Calu3 (cell line): Measurements from ENCODE around the gene BICD2. TPM values are rescaled to one million over a fixed set of nuclear protein-coding genes. Genes with fewer than 3 reads are reported as not detected.

Experiments
- BruUV-seq: library from RNA; stranded (reverse); fragments of 400-500 nt; replicated peaks from 2 replicates; lab custom pipeline; 2021; lab: Mats Ljungman, UMichigan
- CTCF ChIA-PET: fragments of 300-600 bp; sonication (Branson Sonifier 250); formaldehyde crosslinking; loops from one replicate; lab custom pipeline; 2022; ENCODE audit warnings: antibody characterized with exemption; lab: Charles Lee
- DNase-seq: peaks from one replicate; pipeline ENCODE4 v3.0.0; 2022
- H3K27ac Mint-ChIP-seq: one replicate; pipeline ENCODE4 v1.8.0; 2022; ENCODE audit warnings: mixed read lengths; ENCODE audit not compliant: unreplicated experiment
- H3K27me3 Mint-ChIP-seq: one replicate; pipeline ENCODE4 v1.8.0; 2022; ENCODE audit warnings: mixed read lengths; ENCODE audit not compliant: unreplicated experiment
- H3K36me3 Mint-ChIP-seq: one replicate; pipeline ENCODE4 v1.8.0; 2022; ENCODE audit warnings: mild to moderate bottlenecking, moderate library complexity, mixed read lengths; ENCODE audit not compliant: insufficient read depth, unreplicated experiment
- H3K4me1 Mint-ChIP-seq: one replicate; pipeline ENCODE4 v1.8.0; 2022; ENCODE audit warnings: mild to moderate bottlenecking, low read depth, mixed read lengths; ENCODE audit not compliant: unreplicated experiment
- H3K4me3 Mint-ChIP-seq: one replicate; pipeline ENCODE4 v1.8.0; 2022; ENCODE audit warnings: mild to moderate bottlenecking, low read depth, moderate library complexity, mixed read lengths; ENCODE audit not compliant: unreplicated experiment
- H3K9me3 Mint-ChIP-seq: one replicate; pipeline ENCODE4 v1.8.0; 2022; ENCODE audit warnings: low read depth, mixed read lengths; ENCODE audit not compliant: unreplicated experiment
- intact Hi-C: fragments of 100-400 bp; cut with micrococcal nuclease; formaldehyde crosslinking; loops from one replicate; pipeline ENCODE4 v1.10.0; 2022; ENCODE audit not compliant: unreplicated experiment
- total RNA-seq: library from RNA; stranded (reverse); gene quantifications from 2 replicates; pipeline ENCODE4 v1.2.3, GENCODE V29; 2022
- TF ChIP-seq, protein P1 (sequence below): fragments of 200-600 bp; IDR thresholded peaks from one replicate; pipeline ENCODE4 v1.8.0; 2022; ENCODE audit warnings: antibody characterized with exemption; ENCODE audit not compliant: unreplicated experiment

Gene BICD2
- total RNA-seq, 1 experiment from 2014 or later = 21.9 TPM

DNA sequence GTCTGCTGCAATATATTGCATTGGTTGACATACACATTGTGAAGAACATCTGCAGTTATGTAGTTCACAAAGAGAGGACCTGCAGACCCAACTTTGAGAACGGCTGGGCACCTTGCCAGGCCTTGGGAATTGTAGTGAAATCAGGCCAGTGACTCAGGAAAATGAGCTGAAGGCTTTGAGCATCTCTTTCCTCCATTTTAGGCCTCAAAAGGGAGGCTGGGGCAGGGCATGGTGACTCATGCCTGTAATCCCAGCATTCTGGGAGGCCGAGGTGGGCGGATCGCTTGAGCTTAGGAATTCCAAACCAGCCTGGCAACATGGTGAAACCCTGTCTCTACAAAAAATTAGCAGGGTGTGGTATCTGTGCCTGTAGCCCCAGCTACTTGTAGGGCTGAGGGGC, 93.3 kb downstream of the BICD2 start:
- peaks cover 18% of the 10 kb centered on the region for H3K4me1 Mint-ChIP-seq

DNA sequence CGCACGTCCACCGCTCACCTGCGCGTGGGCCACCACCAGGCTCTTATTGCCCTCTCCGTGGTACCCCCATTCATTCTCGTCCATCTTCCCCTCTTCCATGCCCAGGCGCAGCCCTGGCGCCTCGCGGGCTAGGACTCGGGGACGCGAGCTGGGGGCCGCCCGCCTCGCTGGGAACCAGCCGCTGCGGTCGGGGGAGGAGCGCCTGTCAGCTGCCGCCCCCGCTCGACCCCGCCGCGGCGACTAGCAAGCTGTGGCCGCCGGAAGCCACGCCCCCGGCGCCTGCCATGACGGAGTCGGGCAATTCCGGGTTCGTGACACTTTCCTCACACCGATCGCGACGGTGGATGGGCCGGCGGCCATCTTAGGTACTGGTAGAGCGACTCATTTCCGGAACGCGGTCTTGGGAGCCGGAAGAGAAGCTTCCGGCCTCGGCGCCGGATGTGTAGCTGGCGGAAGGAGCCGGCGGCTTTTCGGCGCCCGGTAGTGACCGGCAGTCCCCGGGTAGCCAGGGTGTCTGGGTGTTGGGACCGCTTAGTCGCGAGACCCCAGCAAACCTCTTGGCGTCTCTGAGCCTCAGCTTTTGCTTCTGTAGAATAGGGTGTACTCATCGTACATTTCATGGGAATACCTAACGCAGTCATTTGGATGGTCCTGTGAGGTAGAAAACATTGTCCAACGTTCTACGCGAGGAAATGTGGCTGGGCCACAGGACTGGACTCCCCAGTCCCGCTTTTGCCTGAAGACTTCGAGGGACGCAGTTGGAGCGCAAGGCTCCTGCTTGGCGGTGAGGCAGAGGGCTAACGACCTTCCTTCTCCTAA, 94.5 kb downstream of the BICD2 start, which contains the start of gene IPPK:
Gene IPPK, minus strand, starts transcription at position 242 of the 819 bp plus-strand sequence. Its CDS starts 143 bp downstream, at position 99.
- CTCF ChIA-PET = no interaction called here
- Mint-ChIP-seq H3K27me3 (no peaks in the 10 kb centered on the region), H3K4me3 (peak within 1 kb of the TSS; percentile 79), H3K9me3 (no peaks in the 10 kb centered on the region), H3K27ac (peak within 1 kb of the TSS; percentile 80), H3K36me3 (peaks cover 38% of the 10 kb centered on the region), H3K4me1 (peaks cover 18% of the 10 kb centered on the region)
- TF ChIP-seq, protein P1, sequence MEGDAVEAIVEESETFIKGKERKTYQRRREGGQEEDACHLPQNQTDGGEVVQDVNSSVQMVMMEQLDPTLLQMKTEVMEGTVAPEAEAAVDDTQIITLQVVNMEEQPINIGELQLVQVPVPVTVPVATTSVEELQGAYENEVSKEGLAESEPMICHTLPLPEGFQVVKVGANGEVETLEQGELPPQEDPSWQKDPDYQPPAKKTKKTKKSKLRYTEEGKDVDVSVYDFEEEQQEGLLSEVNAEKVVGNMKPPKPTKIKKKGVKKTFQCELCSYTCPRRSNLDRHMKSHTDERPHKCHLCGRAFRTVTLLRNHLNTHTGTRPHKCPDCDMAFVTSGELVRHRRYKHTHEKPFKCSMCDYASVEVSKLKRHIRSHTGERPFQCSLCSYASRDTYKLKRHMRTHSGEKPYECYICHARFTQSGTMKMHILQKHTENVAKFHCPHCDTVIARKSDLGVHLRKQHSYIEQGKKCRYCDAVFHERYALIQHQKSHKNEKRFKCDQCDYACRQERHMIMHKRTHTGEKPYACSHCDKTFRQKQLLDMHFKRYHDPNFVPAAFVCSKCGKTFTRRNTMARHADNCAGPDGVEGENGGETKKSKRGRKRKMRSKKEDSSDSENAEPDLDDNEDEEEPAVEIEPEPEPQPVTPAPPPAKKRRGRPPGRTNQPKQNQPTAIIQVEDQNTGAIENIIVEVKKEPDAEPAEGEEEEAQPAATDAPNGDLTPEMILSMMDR = no peak
- intact Hi-C loops = no loop called here
- DNase-seq = peak; percentile 94
- BruUV-seq = no TSS peak

More for the DNA sequence above, 93.3 kb downstream of the BICD2 start:
- H3K27ac Mint-ChIP-seq = peak overlapping the region; percentile 80
- CTCF ChIA-PET = interaction anchor here (1.1 kb wide), 1 partner anchor 721 kb away, joined by 5 read pairs; no protein-coding TSS in a partner anchor
- H3K4me3 Mint-ChIP-seq = peak overlapping the region; percentile 79
- DNase-seq = peak; percentile 76
- TF ChIP-seq, protein P1 = no peak
- BruUV-seq = no TSS peak
- intact Hi-C loops = no loop called here
- no peaks in the 10 kb centered on the region for H3K27me3 Mint-ChIP-seq
- peaks cover 33% of the 10 kb centered on the region for H3K36me3 Mint-ChIP-seq
- H3K9me3 Mint-ChIP-seq = no peaks in the 10 kb centered on the region

DNA sequence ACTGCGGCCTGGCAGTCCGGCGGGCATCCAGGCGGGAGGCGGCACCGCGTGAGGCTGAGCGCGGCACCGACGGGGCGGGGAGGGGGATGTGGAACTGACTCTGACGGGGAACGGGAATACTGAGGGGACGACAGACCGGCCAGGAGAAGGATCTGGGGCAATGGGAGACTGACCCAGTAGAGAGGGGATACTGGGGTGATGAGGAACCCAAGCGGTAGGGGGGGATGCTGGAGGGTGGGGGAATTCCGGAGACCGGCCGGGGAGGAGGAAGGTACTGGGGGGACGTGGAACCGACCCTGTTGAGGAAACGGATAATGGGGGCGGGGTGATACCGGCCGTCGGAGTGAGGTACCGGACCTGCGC, 95.1 kb downstream of the BICD2 start:
- DNase-seq = peak; percentile 14
- intact Hi-C loops = no loop called here
- H3K4me3 Mint-ChIP-seq = peak overlapping the region; percentile 79
- BruUV-seq = no TSS peak
- no peaks in the 10 kb centered on the region for H3K27me3 Mint-ChIP-seq
- no peaks in the 10 kb centered on the region for H3K9me3 Mint-ChIP-seq
- TF ChIP-seq, protein P1 = no peak
- CTCF ChIA-PET = no interaction called here
- peak overlapping the region; percentile 62 for H3K27ac Mint-ChIP-seq
- peaks cover 24% of the 10 kb centered on the region for H3K4me1 Mint-ChIP-seq
- H3K36me3 Mint-ChIP-seq = peaks cover 38% of the 10 kb centered on the region

GRCh38 chr9:92668746-92669526, 95.7 kb downstream of the BICD2 start:
- intact Hi-C loops = no loop called here
- no peaks in the 10 kb centered on the region for H3K27me3 Mint-ChIP-seq
- H3K27ac Mint-ChIP-seq = peak overlapping the region; percentile 62
- CTCF ChIA-PET = no interaction called here
- H3K4me3 Mint-ChIP-seq = peak overlapping the region; percentile 79
- BruUV-seq = TSS peak; percentile 53
- peaks cover 25% of the 10 kb centered on the region for H3K4me1 Mint-ChIP-seq
- H3K36me3 Mint-ChIP-seq = peaks cover 38% of the 10 kb centered on the region
- H3K9me3 Mint-ChIP-seq = no peaks in the 10 kb centered on the region
- TF ChIP-seq, protein P1 = no peak
- peak; percentile 28 for DNase-seq
